NCI-H2107 treated with DMSO at 0.1 percent for 48 hours (cell line): ENCODE data around the gene KRT81.
A peak's percentile ranks its signal among the peaks of the same experiment; 100 is the strongest.

ENCODE experiments used
- DNase-seq: peaks from one replicate; lab custom pipeline; 2025; ENCODE audit not compliant: unreplicated experiment; lab: John Stamatoyannopoulos, UW

KRT81 gene

DNA sequence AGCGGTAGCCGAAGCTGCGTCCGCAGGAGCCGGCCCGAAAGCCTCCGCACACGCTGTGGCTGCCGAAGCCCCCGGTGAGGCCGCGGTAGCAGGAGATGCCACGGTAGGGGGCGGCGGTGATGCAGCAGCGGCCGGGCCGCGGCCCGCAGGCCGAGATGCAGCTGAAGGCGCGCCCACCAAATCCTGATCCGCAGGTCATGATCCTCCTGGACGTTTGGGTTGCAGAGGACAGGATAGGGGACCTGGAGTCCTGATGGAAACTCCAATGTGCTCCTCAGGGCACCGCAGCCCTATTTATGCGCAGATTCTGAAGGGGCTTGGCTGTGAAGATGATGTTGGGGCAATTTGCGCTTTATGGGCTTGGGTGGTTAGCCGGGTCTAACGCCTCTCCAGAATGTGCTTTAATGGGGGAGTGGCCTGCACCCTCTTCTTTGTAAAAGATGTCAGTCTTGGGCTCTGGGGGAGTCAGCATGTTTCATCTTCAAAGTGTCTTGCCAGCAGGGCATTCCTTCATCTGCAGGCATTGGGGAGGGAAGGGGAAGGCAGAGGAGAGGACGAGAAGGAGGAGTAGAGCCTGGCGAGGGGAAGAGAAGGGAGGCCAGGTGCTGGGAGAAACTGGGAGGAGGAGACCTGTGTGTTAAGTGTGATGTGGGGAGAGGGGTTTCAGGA, at the start of gene KRT81:
TSS of gene KRT81 (minus strand) at position 268 of the 669 bp plus-strand sequence. CDS start at position 199, 69 bp downstream.
- no peak for DNase-seq

DNA sequence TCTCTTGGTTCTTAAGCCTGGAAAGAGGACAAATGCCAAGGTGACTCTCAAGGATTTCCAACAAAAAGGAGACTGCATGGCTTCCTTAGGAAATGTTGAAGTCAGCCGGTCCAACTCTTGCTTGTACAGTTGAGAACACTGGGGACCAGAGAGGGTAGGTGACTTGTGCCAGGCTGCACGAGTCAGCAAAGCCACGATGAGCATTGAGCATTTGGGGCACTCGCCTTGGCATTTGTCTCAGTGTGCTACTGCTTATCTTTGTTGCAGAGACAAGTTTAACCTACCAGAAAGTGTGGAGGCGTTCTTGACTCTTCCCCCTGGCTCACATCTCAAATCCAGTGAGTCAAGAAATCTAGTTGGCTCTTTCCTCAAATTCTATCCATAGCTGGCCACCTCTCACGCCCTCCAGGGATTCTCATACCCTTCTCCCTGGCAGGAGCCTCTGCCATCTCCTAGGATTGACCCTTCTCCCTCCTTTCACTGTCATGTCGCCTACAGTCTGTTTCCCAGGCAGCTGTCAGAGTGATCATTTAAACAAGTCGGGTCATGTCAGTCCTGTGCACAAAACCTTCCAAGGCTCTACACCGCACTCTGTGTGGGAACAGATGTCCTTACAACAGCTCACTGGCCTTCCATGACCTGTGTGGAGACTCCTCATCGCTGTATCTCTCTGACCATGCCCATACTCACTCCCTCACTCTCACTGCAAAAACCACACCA, 47.1 kb upstream of the KRT81 start:
- no peak for DNase-seq

DNA sequence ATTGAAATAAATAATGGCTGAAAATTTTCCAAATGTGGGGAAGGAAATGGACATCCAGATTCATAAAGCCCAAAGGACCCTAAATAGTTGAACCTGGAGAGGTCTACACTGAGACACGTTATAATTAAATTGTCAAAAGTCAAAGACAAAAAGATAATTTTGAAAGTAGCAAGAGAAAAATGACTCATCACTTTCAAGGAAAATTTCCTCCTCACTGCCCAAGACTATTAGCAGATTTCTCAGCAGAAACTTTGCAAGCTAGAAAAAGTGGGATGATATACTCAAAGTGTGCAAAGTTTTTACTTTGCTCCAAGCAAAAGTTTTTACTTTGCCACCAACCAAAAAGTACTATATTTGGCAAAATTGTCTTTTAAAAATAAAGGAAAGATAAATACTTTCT, 45.7 kb upstream of the KRT81 start:
- no peak for DNase-seq

DNA sequence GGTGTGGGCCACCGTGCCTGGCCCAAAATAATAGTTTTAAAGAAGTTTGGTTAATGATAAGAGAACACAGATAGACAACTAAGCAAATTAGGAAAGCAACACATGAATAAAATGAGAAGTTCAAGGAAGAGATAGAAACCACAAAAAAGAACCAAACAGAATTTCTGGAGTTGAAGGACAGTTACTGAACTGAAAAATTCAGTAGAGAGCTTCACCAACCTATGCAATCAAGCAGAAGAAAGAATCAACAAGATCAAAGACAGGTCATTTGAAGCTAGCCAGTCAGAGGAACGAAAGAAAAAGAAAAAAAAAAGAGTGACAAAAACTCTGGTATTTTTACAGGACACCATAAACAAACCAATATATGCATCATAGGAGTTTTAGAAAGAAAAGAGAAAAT, 45.3 kb upstream of the KRT81 start:
- DNase-seq = no peak

DNA sequence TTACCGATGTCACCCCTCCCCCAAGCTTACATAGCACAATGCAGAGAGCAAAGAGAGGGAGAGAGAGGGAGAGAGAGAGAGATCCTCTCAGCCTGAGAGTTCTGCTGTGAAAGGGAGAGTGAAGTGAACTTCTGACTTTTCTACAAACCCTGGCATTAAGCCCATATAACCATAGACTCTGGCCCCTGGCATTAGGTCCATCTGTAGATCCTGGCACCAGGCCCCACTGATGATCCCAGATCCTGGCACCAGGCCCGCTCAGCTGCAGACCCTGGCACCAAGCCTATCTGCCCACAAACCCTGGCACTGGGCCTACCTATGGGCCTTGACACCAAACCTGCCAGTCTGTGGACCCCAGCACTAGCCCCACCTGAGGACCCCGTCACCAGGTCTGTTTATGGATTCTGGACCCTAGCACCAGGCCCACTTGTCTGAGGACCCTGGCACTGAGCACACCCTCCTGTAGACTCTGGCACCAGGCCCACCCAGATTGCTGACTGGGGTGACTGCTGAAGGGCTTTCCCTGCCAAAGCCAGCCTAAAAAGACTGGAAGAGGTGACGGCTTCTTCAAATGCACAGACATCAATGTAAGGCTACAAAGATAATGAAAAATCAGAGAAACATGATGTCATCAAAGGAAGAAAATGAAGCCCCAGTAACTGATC, 44.4 kb upstream of the KRT81 start:
- DNase-seq = no peak

DNA sequence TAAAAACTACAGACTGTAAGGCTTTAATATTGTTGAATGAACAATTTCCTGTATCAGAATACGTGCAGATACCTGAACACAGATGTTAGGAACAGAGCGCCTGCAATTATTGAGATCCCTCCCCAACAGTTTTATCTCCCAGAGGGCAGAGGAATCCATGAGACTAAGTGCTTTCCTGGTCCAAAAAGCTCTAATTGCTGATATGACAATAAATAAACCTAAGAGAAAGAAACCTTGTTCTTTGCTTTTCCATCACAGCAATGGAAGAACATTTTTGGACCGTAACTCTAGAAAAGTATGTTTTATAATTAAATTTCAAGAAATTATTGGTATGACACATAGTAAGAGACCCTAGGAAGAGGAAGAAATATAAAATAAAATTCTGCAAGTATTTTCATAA, 42.9 kb upstream of the KRT81 start:
- DNase-seq = no peak

DNA sequence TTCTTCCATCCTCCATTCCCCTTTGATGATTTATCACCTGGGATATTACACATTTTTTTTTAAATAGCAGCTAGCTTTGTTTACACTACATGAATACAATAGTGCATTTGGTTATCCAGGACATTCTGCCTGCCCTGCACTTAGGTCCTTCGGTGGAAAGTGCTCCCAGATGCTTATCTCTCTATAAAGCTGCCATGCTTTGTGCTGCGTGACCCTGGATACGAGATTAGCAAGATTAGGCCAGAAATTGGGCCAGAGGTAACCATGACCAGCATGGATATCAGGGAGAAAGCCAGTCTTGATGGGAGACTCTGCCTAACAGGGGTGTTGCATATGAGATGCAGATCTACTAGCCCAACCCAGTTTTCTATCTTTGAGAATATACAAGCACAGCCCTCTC, 42.0 kb upstream of the KRT81 start:
- no peak for DNase-seq

DNA sequence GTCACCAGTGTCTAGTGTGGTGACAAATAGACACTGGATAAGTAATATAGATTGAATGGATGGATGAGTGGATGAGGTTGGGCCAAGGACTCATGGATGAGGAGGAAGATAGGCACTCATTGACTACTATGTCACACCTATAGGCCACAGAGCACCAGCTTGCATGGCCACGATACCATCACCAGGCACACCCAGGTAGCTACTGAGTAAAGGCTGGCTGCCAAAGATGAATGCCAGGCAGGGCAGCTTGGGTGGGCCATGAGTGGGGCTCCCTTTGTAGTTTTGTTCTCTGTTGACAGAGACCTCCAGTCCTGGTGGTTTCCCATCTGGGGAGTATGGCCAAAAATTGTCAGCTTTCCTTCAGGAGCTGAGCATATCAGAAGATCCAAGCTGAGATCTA, 41.0 kb upstream of the KRT81 start:
- no peak for DNase-seq

DNA sequence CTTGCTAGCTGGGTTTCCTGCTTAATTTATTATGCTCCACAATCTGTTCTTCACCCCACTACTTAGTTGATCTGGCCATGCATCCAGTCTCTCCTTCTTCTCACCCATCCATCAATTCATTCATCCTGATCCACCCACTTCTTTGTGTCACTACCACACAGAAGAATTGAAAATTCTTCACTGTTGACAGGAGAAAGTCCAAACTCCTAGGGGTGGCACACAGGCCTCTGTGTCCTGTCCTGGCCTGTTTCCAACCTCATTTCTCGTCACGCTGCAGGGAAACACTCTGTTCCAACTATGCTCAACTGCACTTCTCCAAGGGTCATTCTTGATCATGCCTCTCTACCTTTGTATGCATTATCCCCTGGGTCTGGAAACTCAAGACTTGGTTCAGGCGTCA, 40.5 kb upstream of the KRT81 start:
- no peak for DNase-seq

DNA sequence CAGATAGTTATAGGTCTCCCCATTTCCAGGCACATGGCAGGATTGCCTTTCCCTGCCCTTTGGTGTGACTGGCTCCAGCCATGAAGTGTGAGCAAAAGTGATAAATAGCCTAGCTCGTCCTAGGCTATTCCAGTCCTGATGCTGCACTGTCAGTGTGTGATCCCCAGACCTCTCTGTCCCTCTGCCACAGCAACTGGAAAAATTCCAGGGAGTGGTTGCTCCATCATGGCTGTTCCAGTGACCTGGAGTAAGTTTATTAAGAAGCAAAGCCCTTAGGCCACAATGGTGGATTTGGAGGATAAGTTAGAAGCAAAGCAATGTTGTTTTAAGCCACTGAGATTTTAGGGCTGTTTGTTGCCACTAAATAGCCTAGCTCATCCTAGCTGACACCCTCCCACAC, 39.7 kb upstream of the KRT81 start:
- no peak for DNase-seq

DNA sequence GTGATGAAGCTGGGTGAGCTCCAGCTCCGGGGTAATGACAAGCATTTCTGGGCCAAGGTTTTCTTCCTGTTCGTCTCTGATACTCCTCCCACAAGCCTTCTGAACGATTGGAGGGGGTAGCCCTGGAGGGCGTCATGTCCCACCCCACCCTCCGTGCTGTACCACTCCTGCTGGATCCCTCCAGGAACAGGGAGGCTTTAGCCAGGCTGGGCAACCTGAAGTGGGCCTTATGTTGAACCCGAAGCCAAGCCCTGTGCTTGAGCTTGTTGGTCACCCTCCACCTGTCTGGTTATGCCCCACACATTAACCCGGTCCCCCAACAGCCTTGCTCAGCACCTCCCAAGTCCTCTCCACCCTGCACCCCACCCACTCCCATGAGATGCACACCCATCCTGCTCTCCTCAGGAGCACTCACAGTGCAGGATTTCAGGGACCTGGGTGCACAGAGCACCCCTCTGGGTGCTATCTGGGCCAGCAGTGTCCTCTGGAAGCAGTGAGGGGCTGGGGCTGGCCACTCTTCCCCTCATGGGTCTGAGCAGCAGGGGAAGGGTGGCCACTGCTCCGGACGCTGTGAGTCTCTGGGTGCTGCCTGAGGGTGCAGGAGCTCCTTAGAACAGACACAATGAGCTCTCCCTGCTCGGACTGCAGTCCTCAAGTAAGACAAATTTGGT, 36.6 kb upstream of the KRT81 start:
- DNase-seq = no peak

DNA sequence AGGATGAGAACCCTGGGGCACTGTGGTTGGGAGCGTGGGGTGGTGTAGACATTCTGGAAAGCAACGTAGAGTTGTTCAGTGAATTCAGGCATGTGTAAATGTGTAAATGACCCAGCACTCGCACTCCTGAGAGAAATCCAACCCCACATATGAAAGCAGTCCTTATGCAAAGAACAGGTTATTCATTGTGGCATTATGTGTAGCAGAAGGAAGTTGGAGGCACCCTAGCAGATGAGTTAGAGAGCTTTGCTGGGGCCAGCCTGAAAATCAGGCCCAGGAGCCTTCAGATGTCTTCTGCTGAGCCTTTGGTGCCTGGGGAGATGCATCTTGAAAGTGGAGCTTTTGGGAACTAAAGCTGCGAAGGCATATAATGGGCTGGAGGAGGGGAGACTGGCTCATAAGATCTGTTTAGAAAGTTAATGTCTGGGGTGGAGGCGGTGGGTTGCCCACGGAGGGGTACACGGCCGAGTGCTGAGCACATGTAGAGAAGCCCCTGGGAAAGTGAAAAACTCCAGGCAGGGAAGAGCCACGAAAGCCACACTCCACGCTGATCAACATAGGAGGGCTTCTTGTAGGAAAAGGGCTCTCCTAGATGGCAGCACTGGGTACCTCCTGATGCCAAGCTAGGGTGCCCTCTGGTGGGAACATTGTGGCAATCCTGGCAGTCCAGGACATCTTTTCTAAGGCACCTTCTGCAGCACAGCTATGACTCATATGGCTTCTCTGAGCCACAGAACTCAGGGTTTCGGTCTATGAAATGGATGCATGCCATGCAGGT, 35.9 kb upstream of the KRT81 start:
- DNase-seq = peak; percentile 95

DNA sequence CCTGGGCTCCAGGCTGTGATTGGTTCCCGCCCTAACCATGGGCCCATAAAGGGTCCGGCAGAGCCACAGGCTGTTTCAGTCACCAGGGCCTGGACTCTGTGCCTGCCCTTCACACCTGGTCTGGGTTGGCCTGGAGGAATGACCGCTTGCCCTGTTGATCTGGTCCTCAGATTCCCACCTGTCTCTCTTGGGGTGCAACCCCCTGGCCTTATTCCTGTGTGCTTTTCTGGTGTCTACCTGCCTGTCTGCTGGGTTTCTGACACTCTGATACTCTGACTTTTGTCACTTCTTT, 32.8 kb upstream of the KRT81 start:
- no peak for DNase-seq

DNA sequence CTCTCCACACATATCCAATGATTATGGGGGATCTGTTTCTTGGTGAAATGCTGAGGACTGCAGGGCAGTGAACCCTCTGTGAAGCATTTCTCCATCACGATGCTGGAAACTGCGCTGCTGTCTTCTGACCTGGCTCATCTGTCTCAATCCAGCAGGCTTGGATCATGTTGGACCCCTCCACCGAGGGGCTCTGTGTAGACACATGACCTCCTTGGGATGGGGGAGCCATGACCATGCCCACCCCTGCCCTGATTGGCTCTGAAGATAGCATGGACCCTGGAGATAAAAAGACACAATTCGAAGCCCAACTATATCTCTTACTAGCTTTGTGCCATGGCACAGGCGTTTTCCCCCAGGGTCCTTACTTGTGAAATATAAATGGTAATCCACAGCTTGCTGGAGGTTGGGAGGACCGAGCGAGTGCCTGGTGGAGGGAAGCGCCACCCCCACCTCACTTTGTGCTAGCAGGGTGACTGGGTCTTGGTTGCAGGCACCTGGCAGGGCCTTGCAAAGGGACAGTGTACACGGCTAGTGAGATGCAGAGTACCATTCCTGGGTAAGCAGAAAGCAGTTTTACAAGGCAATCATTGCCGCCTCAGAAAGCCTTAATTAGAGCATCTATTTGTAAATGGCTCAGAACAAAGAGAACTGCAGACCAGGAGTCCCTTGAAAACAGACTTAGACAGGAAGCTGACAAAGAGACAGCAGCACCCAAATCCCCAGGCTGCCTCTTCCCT, 32.2 kb upstream of the KRT81 start:
- peak; percentile 33 for DNase-seq

DNA sequence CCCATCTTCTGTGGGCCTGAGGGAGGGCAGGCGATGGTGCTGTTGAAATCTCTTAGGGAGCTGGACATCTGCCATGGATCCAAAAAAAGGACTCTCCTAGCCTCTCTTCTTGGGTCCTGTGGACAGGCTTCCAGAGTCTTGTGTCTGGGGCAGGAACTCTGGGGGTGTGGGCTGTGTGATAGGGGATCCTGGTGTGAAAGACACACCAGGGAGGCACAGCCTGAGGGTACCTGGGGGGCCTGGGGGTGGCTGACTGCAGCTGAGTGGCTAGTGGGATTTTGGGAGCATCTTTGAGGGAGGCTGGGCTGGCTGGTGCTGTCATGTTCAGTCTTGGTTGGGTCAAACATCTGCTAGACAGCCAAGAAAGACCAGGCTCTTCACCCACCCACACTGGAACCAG, 31.7 kb upstream of the KRT81 start:
- DNase-seq = no peak

DNA sequence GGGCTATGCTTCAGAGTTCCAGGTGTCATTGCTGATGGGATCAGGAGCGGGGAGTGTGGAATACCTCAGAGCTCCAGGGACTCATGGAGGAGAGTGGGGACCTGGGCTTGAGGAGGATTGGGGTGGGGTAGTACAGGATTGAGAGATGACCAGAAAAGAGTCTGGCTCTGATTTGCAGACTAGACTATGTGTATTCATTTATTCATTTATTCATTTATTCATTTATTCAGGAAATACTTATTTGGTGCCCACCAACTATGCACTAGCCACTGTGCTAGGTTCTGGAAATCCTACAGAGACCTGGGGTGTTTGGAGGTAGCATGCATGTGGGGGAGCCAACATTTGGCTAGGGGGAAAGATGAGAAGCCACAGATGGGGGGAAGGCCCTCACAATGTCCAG, 30.7 kb upstream of the KRT81 start:
- no peak for DNase-seq

DNA sequence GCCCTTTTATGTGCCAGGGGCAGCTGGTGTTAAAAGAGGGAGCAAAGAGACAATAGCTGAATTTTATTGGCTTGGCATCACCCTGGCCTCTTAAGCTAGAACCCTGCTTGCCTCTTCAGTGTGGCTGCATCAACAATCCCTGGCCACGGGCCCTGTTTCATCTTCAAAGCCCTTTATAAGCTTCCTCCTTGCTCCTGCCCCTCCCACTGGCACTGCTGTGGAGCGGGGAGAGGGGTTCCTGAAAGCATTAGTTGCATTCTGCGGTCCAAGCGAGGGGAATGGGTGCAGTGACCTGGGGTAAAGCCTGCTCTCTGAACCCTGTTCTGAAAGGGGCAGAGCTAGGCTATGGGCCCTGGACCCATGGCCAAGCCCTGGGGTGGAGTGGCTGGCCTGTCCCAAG, 30.1 kb upstream of the KRT81 start:
- DNase-seq = peak; percentile 17

DNA sequence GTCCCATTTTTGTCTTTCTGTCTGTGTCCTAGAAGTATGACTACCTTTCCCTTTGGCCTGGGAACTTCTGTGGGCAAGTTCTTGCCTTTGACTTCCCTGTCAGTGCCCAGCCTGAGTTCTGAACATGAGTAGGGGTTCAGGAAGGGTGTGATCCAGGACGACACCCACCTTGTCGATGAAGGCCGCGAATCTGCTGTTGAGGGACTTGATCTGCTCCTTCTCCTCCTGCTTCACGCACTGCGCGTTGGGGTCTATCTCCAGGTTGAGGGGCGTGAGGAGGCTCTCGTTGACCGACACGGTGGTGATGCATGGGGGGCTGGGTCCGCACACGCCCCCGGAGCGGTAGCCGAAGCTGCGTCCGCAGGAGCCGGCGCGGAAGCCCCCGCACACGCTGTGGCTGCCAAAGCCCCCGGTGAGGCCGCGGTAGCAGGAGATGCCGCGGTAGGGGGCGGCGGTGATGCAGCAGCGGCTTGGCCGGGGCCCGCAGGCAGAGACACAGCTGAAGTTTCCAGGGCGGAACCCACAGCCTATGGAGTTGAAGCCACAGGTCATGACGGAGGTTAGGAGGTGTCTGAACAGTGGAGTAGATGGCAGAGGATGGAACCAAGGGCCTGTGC, 29.6 kb upstream of the KRT81 start, which contains the start of gene KRT83:
TSS of gene KRT83 (minus strand) at position 615 of the 617 bp plus-strand sequence. CDS start at position 552, 63 bp downstream.
- no peak for DNase-seq

DNA sequence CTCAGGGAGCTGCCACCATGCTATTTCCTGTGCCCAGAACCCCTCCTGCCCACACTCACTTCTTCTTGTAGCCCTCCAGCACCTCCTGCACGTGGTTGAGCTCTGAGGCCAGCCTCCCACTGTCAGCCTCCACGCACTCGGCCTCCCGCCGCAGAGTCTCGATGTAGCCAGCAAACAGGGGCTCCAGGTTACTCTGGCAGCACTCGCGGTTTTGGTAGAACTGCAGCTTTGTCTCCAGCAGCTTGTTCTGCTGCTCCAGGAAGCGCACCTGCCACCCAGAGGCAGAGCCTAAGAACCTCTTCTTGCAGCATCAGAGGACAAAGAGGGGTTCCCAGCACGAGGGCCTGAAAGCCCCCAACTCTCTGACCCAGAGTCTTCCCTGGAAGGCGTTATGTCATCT, 27.8 kb upstream of the KRT81 start:
- peak; percentile 54 for DNase-seq
